Measurements from ENCODE around the gene ZIC2.

ZIC2 gene

DNA sequence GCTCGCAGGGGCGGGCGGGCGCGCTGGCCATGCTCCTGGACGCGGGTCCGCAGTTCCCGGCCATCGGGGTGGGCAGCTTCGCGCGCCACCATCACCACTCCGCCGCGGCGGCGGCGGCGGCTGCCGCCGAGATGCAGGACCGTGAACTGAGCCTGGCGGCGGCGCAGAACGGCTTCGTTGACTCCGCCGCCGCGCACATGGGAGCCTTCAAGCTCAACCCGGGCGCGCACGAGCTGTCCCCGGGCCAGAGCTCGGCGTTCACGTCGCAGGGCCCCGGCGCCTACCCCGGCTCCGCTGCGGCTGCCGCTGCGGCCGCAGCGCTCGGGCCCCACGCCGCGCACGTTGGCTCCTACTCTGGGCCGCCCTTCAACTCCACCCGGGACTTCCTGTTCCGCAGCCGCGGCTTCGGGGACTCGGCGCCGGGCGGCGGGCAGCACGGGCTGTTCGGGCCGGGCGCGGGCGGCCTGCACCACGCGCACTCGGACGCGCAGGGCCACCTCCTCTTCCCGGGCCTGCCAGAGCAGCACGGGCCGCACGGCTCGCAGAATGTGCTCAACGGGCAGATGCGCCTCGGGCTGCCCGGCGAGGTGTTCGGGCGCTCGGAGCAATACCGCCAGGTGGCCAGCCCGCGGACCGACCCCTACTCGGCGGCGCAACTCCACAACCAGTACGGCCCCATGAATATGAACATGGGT, 599 bp downstream of the ZIC2 start:
- TF ChIP-seq, protein P1, sequence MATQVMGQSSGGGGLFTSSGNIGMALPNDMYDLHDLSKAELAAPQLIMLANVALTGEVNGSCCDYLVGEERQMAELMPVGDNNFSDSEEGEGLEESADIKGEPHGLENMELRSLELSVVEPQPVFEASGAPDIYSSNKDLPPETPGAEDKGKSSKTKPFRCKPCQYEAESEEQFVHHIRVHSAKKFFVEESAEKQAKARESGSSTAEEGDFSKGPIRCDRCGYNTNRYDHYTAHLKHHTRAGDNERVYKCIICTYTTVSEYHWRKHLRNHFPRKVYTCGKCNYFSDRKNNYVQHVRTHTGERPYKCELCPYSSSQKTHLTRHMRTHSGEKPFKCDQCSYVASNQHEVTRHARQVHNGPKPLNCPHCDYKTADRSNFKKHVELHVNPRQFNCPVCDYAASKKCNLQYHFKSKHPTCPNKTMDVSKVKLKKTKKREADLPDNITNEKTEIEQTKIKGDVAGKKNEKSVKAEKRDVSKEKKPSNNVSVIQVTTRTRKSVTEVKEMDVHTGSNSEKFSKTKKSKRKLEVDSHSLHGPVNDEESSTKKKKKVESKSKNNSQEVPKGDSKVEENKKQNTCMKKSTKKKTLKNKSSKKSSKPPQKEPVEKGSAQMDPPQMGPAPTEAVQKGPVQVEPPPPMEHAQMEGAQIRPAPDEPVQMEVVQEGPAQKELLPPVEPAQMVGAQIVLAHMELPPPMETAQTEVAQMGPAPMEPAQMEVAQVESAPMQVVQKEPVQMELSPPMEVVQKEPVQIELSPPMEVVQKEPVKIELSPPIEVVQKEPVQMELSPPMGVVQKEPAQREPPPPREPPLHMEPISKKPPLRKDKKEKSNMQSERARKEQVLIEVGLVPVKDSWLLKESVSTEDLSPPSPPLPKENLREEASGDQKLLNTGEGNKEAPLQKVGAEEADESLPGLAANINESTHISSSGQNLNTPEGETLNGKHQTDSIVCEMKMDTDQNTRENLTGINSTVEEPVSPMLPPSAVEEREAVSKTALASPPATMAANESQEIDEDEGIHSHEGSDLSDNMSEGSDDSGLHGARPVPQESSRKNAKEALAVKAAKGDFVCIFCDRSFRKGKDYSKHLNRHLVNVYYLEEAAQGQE (IDR thresholded peaks at IDR 0.05; ENCODE audit: insufficient replicate concordance, low read depth) = no peak
- TF ChIP-seq, protein P2, sequence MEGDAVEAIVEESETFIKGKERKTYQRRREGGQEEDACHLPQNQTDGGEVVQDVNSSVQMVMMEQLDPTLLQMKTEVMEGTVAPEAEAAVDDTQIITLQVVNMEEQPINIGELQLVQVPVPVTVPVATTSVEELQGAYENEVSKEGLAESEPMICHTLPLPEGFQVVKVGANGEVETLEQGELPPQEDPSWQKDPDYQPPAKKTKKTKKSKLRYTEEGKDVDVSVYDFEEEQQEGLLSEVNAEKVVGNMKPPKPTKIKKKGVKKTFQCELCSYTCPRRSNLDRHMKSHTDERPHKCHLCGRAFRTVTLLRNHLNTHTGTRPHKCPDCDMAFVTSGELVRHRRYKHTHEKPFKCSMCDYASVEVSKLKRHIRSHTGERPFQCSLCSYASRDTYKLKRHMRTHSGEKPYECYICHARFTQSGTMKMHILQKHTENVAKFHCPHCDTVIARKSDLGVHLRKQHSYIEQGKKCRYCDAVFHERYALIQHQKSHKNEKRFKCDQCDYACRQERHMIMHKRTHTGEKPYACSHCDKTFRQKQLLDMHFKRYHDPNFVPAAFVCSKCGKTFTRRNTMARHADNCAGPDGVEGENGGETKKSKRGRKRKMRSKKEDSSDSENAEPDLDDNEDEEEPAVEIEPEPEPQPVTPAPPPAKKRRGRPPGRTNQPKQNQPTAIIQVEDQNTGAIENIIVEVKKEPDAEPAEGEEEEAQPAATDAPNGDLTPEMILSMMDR (IDR thresholded peaks at IDR 0.05; ENCODE audit: insufficient read depth, low read length) = no peak
- TF ChIP-seq SPI1 (IDR thresholded peaks at IDR 0.05; ENCODE audit: borderline replicate concordance, low read depth) (no peak), GABPA (IDR thresholded peaks at IDR 0.05; ENCODE audit: low read depth) (no peak), POLR2AphosphoS5 (IDR thresholded peaks at IDR 0.05; ENCODE audit: low read depth) (no peak)
- DNase-seq (ENCODE audit: low read depth in 1 of 2, low spot score in 1 of 2) = no peak
- Histone ChIP-seq H3K27me3 (ENCODE audit: insufficient read depth, poor library complexity, severe bottlenecking) (peaks cover 80% of the 10 kb centered on the region), H3K27ac (replicated peaks) (no peak overlapping the region), H3K4me3 (replicated peaks; ENCODE audit: insufficient read depth, low read length) (no peak overlapping the region)

DNA sequence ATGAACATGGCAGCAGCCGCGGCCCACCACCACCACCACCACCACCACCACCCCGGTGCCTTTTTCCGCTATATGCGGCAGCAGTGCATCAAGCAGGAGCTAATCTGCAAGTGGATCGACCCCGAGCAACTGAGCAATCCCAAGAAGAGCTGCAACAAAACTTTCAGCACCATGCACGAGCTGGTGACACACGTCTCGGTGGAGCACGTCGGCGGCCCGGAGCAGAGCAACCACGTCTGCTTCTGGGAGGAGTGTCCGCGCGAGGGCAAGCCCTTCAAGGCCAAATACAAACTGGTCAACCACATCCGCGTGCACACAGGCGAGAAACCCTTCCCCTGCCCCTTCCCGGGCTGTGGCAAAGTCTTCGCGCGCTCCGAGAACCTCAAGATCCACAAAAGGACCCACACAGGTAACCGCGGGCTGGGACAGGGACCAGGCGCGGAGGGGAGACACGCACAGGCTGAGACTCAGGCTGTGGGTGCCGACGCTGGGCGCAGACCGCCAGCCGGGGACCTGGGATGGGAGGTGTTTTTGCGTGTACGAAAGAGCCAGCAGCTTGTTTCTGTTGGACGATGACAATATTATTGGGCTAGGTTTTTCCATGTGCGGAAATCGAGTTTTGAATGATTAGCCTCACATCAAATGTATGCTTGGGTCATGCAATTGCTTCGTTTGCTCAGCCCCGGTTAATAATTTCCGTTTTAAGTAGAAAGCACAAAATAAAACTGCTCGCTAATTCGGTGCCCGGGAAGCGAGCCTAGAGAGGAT, 1.3 kb downstream of the ZIC2 start:
- Histone ChIP-seq H3K27ac (replicated peaks) (no peak overlapping the region), H3K4me3 (replicated peaks; ENCODE audit: insufficient read depth, low read length) (no peak overlapping the region), H3K27me3 (ENCODE audit: insufficient read depth, poor library complexity, severe bottlenecking) (peaks cover 80% of the 10 kb centered on the region)
- no peak for DNase-seq (ENCODE audit: low read depth in 1 of 2, low spot score in 1 of 2)
- TF ChIP-seq, protein P2 (IDR thresholded peaks at IDR 0.05; ENCODE audit: insufficient read depth, low read length) = no peak
- no peak for TF ChIP-seq GABPA (IDR thresholded peaks at IDR 0.05; ENCODE audit: low read depth)
- TF ChIP-seq, protein P1 (IDR thresholded peaks at IDR 0.05; ENCODE audit: insufficient replicate concordance, low read depth) = no peak
- TF ChIP-seq SPI1 (IDR thresholded peaks at IDR 0.05; ENCODE audit: borderline replicate concordance, low read depth) = no peak
- TF ChIP-seq POLR2AphosphoS5 (IDR thresholded peaks at IDR 0.05; ENCODE audit: low read depth) = no peak

DNA sequence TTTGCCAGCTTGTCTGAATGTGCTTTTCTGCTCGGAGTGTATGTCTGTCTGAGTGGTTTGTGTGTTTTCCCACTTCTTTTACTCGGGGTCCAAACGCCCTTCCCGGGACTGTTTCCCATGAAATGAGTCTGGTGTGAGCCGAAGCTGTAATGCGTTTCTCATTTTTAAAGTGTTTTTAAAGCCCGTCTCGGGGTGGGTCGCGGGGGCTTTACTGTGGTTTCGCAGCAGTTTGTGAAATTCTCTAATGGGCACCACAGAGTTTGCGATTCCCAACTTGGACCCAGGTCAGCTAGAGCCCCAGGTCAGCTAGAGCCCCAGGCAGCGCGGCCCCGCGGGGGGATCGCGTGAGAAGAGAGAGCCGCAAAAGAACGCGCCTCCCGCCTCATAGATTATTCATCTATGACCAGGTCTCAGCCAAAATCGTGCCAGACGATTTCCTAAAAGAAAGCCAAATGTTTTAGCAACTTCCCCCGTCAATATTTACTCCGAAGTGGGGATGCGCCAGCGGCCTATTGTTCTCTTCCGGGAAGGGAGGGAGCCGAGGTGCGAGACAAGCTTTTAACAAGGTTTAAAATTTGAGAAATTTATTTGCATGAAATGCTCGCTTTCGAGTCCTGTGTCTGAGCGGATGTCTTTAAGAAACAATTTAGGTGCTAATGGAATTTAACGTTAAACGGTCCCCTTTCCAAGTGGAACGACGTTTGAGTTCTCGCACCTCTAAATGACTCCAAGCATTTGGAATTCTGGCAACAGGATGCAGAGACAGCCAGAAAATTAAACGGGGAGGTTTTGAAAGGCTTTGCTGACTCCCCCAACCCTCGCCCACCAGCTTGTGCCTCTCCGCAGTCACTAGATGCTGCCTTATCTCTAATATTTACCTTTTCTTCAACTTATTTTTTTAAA, 2.2 kb downstream of the ZIC2 start:
- no peak for DNase-seq (ENCODE audit: low read depth in 1 of 2, low spot score in 1 of 2)
- Histone ChIP-seq H3K4me3 (replicated peaks; ENCODE audit: insufficient read depth, low read length) (no peak overlapping the region), H3K27ac (replicated peaks) (no peak overlapping the region), H3K27me3 (ENCODE audit: insufficient read depth, poor library complexity, severe bottlenecking) (peaks cover 80% of the 10 kb centered on the region)
- TF ChIP-seq, protein P1 (IDR thresholded peaks at IDR 0.05; ENCODE audit: insufficient replicate concordance, low read depth) = no peak
- TF ChIP-seq SPI1 (IDR thresholded peaks at IDR 0.05; ENCODE audit: borderline replicate concordance, low read depth) (no peak), GABPA (IDR thresholded peaks at IDR 0.05; ENCODE audit: low read depth) (no peak)

All from HL-60 (cell line).